GOT3 (cell line): ENCODE data around the gene SUSD6.

Source experiments
- DNase-seq: peaks from one replicate; lab custom pipeline; 2025; ENCODE audit warnings: mixed read lengths; lab: John Stamatoyannopoulos, UW

SUSD6 gene

DNA sequence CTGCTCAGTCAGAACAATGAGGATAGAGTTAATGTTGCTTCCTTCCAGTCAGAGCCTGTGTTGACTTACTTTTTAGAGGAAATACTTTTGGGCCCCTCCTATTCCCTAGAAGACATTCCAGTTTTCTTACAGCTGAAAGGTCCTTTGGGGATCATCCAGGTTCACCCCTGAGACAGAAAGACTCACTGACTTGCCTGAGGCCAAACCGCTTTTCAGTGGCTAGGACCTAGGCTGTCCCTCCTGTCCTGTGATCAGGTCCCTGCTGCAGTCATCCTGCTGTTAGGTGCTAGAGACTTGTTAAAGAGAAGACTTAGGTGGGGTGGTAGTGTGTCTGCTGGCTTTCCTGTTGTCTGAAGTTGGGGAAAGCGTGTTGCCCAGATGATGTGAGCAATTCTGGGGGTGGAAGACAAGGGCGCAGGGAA, 39.6 kb downstream of the SUSD6 start:
- no peak for DNase-seq

- DNase-seq = no peak
These were observed 40.3 kb downstream of the SUSD6 start for GRCh38 chr14:69651664-69652063.

DNA sequence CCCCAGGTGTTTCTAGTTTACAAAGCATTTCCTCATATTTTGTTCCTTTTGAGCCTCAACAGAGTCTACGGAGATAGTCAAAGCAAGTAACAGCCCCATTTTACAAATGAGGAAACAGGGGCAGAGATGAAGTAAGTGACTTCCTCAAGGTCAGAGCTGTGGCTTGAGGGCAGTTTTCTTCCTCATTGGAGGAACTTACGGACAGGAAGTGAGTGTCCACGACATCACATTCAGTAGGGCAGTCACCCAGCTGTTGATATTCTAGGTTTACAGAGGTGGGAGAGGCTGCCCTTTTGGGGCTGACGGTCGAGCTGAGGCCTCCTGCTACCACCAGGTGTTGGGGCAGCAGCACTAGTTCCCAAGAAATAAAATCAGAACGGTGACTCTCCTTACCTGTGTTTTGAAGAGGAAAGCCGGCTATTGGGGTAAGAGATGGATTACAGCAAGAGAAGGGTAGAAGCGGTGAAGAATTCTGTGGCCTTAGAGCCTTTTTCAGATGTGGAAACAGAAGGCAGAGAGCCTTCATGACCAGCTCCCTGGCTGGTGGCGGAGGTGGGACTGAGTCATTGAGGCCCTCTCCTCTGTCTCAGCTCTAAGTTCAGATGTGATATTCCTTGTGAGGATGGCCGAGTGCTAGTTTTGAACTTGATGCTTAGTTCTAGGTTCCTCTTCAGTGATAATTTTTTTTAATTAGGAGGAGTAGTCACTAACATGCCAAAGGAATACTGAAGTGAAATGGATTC, 41.7 kb downstream of the SUSD6 start:
- no peak for DNase-seq

- no peak for DNase-seq
These were observed 42.7 kb downstream of the SUSD6 start for GRCh38 chr14:69654116-69654515.

GRCh38 chr14:69657950-69658355, 46.6 kb downstream of the SUSD6 start:
- DNase-seq = no peak

- no peak for DNase-seq
These were observed 47.4 kb downstream of the SUSD6 start for GRCh38 chr14:69658664-69659261.

DNA sequence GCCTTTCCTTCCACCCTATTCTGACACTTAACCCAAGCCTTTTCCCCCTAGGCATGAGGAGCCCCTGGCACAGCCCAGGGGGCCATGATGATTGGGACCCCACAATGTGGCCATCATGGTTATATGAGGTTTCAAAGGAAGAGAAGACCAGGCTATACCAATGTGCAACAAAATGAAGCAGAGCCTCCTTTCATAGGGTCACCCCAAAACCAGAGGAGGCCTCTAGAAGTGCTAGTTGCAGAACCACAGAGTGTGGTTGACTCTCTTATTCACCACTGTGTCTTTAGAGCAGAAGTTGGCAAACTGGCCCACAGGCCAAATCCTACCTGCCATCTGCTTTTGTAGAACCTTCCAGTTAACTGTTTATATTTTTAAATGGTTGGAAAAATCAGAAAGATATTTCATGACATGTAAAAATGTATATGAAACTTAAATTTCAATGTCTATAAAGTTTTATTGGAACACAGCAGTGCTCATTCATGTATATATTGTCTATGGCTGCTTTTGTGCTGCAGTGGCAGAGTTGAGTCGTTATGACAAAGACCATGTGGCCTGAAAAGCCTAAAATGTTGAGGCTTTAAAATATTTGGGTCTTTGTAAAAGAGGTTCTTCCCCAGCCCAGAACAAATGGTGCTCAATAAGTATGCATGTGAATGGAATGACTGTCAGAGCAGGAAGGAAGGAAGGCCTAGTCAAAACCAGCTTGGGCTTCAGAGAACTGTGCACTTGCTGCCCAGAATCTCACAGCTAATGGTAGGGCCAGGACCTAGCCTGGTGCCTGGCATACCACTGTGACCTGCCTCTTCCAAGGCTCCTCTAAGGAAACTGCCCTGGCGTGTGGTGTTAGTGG, 49.2 kb downstream of the SUSD6 start:
- no peak for DNase-seq

GRCh38 chr14:69661194-69661537, 49.8 kb downstream of the SUSD6 start:
- DNase-seq = no peak

DNA sequence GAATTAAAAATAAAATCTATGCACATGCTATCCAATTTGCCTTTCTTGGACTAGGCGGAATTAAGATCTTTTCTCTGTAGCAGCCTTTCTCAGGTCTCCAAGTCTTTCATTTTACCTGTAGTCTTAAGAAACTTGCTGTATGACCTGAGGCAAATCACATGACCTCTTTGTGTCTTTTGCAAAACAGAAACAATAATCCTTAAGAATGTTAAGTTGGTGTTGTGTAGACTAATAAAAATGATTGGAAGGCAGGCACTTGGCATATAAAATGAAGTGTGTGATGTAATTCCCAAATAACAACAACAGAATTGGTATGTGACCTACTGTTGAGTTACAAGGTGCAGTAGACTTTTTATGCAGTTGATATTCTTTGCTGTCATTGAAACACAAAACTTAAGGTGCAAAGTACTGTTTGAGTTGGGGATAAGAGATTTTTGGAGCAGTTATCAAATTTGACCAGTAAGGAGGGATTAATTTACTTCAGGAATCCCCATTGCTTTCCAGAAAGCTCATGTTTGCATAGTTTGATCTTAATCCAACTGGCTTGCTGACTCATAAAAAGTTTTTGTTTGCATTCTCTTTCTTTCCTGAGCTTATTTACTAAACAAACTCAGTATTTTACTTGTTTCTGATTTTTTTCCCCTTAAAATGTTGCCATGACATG, 51.4 kb downstream of the SUSD6 start:
- DNase-seq = no peak

DNA sequence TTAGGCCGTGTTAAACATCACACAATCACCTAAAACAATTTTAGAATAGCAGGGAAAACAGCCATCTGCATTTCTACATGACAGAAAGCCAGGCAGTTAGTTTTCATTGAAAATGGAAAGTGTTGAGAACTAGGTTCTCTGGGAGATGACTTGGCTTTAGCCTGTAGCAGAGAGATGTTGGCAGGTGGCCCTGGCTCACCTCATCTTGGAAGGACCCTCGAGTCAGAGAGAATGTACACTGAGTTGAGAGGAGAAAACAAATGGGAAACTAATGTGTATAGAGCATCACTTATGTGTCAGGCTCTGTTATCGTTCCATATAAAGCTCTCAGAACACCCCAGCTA, 51.9 kb downstream of the SUSD6 start:
- DNase-seq = no peak

GRCh38 chr14:69664265-69664664, 52.9 kb downstream of the SUSD6 start:
- DNase-seq = no peak

DNA sequence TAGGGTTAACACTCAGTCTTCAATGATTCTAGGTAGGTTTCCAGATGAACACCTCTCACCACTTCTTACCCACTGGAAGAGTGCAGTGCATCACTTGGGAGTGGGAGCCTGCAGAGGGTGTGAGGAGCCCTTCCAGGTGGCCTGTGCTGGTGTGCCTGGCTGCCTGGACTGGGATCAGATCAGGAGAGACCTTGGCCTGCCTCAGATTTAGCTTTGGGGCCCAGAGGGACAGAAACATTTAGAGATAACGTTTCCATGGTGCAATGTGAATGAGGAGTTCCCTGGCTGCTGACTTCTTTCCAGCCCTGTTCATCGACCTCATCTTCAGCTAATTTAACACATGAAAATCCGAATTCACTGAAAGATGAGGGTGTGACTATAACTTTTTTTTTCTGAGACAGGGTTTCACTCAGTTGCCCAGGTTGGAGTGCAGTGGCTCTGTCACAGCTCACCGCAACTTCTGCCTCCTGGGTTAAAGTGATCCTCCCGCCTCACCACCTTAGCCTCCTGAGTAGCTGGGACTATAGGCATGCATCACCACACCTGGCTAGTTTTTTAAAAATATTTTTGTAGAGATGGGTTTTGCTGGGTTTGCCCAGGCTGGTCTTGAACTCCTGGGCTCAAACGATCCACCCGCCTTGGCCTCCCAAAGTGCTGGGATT, 53.6 kb downstream of the SUSD6 start:
- no peak for DNase-seq

DNA sequence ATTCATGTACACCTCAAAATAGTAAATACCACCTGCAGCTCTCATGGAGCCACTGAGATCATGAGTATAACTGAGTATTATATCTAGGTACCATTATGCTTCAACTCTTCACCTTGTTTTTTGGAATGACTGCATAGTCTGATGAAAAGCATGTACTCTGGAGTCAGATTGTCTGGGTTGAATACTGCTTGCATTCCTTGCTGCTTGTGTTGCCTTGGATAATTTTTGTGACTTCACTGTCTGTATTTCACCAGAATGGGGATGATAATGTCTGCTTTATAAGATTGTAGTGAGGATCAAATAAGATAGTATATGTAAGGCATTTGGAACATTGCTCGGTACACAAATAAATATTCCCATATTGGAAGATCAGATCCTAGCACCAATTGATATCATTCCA, 54.2 kb downstream of the SUSD6 start:
- DNase-seq = no peak

- DNase-seq = no peak
These were observed 54.7 kb downstream of the SUSD6 start for GRCh38 chr14:69666112-69666511.

DNA sequence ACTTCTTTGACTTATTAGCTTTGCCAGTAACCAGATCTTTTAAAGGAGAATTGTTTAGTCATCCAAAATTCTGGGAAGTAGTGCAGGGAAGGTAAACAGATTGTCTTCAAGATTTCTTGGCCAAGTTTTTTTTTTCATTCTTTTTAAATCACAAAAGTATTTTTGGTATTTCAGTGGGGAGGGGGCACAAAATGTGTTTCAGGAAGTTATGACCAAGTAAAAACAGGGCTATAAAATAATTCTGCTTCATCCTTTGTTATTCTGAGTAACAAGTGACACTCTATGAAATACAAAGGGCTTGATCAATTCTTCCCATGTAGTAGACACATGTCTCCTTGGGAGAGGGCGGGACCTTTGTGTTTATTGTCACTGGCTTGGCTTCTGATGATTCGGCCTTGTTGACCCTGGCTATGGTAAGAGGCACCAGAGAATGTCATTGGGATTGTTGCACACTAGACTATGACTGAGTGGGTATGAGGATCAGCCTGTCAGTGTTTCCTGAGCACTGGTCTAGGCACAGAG, 55.4 kb downstream of the SUSD6 start:
- no peak for DNase-seq

DNA sequence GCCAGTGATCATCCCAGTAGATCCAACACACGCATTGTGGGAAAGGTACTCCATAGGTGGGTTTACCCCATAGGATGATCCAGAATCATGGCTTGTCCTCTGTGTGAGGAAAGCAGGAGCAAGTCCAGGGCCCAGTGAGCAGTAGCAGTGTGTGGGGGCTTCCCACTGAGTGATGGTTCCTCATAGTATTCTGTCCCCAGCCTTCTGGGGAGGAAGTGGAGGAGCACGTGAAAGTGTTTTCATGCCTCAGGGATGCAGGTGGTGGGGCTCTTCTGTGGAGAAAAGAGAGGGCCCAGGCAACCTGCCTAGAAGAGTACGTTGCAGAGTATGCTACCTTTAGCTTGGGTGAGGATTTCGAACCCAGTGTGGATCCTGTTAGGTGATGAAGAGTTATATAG, 56.5 kb downstream of the SUSD6 start:
- no peak for DNase-seq

- DNase-seq = no peak
These were observed 58.0 kb downstream of the SUSD6 start for GRCh38 chr14:69669375-69669774.

GRCh38 chr14:69670093-69670492, 58.7 kb downstream of the SUSD6 start:
- DNase-seq = no peak

GRCh38 chr14:69671365-69672030, 60.1 kb downstream of the SUSD6 start:
- no peak for DNase-seq

GRCh38 chr14:69672356-69672755, 61.0 kb downstream of the SUSD6 start:
- DNase-seq = no peak

DNA sequence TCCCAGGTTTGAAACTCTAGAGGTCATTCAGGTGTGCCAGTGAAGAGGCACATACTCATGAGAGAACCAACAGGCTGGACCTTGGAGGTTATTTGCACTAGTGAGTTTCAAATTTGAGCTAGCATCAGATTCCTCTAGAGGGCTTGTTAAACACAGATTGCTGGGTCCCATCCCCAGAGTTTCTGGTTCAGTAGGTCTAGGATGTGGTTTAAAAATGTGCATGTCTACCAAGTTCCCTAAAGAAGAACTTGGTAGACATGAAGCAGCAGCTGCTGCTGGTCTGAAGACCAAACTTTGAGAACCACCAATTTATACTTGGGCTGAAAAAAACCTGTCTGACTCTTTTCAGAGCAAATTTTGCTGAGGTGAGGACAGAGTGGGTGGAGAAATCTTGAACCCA, 61.7 kb downstream of the SUSD6 start:
- DNase-seq = no peak
